ENCODE measurements around the gene PLCG1.
"Not testable (repeated sequence)": the region's sequence is repeated elsewhere in the genome, so short reads cannot be mapped to it uniquely, and the experiment has no call there.

GRCh38 chr20:41118159-41118558 lies 19.2 kb upstream of the PLCG1 start:
- TF ChIP-seq CTCF, POLR2A (IDR thresholded peaks at IDR 0.05): not testable (repeated sequence)

Data from adrenal gland (tissue), 5 donors.